GM04503 (cell line): ENCODE measurements around the gene GRPR.
A peak's percentile ranks its signal among the peaks of the same experiment; 100 is the strongest.
"Not testable (repeated sequence)": the region's sequence is repeated elsewhere in the genome, so short reads cannot be mapped to it uniquely, and the experiment has no call there.

Source experiments
- DNase-seq: peaks from one replicate; pipeline ENCODE4 v3.0.0-alpha.2; 2012; ENCODE audit warnings: low read depth

Gene GRPR

DNA sequence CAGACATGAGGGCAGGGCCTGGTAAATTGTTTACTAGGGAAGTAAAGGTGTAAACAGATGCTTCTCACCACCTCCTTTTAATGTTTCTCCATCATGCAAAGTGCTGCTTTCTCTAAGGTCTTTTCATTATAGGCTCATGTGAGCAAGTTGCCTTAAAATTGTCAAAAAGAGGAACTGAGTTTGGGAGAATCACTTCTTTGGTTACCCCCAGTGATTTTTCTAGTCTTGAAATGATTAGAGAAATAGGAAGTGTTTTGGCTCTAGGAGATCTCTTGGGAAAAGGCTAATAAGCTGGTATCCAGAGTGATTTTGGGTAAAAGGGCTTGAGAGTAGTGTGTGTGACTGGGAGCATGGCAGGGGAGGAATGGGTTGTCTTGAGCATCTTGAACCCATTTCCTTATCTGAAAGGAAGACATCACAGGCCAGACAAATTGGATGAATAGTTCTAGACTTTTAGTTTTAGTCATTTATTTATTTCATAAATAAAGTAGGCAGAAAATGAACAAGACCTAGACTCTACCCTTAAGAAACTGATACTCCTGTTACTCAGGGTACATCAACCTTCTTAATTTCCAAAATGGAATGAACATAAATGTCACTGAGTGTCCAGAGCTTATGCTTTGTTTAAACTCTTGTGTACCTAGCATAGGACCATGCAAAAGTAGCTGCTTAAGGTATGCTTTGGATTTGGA lies 14.2 kb downstream of the GRPR start:
- no peak for DNase-seq

DNA sequence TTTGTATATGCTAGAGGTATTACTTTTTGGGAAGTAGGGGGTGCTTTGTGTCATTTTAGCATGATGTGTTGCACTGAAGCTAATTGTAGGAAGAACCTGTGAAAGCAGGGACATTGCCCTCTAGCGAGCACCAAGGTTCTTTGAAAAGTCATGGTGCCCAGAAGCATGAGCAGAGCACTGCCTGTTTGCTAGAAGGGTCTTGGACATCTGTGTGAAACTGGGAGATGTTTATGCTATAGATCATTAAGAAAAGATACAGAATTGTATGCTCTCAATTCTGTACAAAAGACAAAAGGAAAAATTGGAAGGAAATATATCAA lies 14.7 kb downstream of the GRPR start:
- no peak for DNase-seq

DNA sequence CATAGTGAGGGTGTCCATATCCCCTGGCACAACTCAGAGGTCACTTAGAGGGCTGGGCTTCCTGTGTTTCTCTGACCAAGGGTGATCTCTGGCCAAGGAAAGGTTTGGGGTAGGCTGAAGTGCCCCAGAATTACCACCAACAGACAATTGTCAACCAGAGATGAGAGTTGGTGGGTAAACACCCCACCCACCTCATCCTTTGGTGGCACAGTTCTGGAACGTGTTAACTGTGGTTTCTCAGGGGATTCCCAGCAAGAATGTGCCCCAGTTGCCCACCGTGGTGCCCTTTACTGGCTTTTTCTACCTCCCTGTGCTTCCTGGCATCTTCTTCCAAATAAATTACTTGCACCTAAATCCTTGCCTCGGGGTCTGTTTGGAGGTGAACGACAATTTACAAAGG lies 17.1 kb downstream of the GRPR start:
- no peak for DNase-seq

DNA sequence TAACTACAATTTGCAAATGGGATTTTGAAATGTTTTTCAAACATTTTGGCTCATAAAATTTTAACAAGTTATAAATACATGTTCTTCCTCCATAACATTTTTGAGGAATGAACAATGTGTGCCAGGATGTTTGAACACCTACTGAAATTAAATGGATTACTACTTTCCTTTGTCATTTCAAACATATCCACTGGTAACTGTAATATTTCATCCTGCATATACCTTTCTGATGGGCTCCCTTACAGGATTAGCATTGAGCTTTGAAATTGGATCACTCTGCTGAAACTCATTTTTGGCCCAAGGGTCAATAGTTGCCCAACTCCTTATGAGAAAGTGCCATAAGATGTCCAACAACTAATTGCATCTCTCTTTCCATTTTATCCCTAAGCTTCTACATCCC lies 17.6 kb downstream of the GRPR start:
- no peak for DNase-seq

DNA sequence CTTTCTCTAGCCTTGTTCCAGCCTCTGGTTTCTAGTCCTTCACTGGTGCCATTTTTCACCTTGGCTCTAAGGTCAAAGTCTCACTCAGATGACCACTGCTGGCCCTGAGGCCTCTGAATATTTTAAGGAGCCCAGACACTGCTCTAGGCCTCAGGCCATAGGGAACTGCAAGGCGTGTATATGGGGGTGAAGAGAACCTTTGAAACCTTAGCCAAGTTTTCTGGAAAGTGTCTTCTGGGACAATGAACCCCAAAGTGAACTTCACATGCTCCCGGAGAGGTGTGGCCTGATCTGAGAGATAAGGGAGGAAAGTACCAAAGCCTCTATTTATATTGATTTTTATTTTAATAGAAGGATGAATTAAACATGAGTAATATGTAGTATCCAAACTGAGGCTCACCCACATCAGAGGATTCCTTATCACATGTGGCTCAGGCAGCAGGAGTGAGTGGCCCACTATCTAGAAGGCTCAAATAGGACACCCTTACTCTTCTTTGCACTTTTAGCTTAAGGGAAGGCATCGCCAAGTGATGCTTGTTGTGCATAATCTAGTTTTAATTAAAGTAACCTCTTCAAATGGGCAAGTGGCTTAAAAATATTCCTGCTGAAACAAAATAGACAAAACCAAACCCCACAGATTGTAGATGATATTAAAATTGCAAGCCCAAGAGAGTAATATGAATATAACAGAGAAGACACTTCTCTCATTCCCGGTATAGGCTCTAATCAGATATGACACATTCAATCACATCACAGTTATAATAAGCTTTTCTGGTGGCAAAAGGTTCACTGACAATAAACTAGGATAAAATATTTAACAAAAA lies 18.3 kb downstream of the GRPR start:
- DNase-seq: no peak

DNA sequence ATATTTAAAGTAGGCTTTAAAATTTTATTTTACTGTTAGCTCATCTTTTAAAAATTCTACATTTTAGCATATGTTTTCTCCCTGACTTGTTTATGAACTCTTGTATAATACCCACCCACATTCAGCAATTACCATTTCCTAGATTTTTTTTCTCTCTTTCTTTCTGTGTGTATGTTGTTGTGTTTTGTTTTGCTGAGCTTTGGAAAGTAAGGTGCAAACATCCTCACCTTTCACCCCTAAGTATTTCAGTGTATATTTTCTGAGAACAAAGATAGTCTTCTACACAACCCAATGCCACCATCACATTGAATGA lies 18.8 kb downstream of the GRPR start:
- no peak for DNase-seq

DNA sequence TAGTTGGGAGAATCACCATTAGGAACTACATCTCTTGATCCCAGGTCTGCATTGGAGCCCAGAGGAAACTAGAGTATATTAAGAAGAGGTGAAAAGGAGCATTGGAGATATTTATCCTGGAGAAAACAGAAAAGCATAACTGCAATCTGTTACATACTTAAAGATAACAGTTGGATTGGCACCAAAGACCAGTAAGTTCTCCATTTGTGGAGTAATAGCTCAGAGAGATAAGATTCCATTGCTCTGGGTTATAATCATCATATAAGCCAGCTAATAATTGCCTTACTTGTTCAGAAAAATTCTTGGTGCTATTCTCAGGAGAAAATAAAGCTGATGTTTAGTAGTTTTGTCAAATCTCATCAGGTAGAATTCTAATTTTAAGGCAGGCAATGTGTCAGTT lies 20.6 kb downstream of the GRPR start:
- DNase-seq: no peak

DNA sequence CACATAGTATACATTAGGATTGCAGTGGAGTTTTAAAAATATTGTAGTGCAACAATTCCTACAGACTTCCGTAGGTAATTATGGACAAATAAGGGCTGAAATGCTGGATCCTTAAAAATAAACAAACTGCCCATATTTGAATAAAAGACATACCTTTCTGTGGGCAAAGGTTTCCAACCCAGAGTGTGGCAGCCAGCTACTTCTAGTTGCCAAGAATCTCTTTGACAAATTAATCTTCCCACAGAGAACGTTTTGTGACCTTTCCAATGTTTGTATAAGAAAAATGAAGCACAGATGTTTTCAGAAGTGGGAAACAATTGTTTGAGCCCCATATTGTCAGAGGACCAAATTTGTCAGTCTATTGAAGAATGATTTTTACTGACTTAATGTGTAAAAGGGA lies 21.1 kb downstream of the GRPR start:
- DNase-seq: no peak

DNA sequence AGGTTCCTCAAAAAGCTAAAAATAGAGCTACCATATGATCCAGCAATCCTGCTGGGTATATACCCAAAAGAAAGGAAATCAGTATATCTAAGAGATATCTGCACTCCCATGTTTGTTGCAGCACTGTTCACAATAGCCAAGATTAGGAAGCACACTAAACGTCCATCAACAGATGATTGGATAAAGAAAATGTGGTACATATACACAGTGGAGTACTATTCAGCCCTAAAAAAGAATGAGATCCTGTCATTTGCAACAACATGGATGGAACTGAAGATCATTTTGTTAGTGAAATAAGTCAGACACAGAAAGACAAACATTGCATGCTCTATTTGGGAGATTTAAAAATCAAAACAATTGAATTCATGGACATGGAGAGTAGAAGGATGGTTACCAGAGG lies 21.7 kb downstream of the GRPR start:
- not testable (repeated sequence) for DNase-seq

DNA sequence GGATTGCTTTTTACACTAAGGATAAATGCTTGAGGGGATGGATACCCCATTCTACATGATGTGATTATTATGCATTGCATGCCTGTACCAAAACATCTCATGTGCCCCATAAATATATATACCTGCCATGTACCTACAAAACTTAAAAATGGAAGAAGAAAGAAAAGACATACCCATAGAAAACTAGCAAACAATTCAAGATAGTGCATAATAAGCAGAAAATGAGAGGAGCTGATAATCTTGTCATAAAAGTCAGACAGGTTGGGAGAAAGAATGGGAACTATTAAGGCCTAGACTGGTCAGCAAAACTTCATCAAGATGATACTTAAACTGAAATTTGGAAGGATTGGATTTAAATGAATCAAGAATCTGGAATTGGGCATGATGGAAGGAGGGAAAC lies 22.3 kb downstream of the GRPR start:
- DNase-seq: no peak

DNA sequence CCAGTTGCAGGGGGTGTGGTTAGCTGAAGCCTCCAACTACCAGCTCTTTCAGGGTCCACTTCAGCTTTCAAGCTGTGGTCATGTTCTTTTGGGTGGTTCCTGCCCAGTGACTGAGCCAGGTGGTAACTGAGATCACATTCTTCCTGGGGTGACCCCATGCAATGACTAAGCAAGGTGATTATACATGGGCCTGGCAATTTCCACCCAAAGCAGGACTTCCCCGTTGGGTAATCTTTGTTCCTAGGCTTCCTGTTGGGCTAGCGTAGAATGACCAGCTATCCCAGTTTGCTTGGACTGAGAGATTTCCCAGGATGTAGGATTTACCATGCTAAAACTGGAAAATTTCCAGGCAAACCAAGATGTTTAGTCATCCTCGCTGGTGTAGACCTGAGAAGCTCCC lies 25.5 kb downstream of the GRPR start:
- no peak for DNase-seq

DNA sequence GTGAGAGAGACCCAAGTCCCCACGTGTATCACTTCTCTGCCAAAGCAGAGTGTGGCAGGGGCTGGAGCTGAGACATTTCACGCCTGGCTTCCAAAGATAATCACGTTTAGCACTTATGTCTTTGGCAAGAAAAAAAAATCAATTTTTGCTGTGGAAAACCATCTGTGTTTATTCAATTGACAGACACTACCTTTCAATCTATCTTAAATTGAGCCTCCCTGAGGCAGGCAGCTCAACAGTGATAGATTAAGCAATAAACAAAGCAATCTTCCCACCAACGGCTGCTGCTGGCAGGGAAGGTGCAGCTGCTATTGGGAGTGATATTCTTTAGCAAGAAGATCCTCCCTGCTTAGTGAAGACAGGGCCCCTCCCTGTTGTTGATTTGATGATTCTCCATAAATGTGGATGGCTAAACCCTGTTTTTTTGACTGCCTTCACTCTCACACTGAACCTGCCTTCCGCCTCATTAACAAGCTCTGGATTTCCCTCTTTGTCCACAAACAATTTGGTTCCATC lies 32.3 kb downstream of the GRPR start:
- no peak for DNase-seq

DNA sequence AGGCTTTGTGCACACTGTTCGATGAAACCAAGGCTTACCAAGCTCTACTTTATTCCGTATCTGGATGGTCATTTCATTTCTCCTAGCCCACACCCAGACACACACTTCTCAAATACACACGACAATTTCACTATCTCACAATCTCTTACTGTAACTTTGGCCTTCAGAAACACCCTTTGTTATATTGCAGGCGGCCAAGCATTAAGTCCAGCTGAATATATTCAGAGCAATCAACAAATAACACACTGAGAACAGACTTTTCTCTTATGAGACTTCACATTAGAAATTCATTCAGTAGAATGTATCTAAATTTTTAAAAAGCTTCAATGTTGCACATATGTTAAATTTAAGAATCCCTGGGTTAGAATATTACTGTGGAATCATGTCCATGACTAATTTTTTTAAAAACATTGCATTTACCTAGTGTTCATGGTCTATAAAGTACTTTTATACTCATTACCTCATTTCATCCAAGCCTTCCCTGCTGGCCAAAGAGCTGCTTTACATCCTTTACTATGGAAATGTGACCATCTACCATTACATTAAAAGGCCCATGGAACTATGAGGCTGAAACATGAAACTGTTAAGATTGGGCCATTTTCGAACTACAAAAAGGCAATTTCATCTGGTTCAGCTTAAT lies 33.4 kb downstream of the GRPR start:
- DNase-seq: no peak

DNA sequence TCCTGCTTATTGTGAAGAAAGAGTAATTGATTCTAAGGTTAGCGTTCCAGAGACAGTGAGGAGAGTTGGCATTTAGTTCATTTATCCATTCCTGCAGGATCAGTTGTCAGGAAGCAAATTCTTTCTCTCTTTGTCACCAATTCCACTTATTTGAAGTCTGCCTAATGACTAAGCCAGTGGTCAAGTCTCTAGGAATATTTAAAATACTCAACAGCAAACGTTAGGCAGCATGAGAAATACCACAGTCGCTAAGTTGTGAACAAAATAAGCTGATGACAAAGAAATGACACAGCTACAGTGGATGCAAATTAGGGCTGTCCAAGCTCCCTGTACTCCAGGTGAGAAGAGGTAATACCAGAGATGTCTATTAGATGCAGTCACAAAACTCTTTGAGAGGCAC lies 37.4 kb downstream of the GRPR start:
- peak; percentile 80 for DNase-seq

DNA sequence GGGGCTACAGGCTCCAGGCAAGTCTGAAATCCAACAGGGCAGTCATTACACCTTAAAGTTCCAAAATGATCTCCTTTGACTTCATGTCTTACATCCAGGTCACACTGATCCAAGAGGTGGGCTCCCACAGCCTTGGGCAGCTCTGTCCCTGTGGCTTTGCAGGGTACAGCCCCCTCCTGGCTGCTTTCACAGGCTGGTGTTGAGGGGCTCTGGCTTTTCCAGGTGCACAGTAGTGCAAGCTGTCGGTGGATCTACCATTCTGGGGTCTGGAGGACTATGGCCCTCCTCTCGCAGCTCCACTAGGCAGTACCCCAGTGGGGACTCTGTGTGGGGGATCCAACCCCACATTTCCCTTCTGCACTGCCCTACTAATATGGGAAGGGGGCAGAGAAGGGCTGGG lies 37.8 kb downstream of the GRPR start:
- not testable (repeated sequence) for DNase-seq

DNA sequence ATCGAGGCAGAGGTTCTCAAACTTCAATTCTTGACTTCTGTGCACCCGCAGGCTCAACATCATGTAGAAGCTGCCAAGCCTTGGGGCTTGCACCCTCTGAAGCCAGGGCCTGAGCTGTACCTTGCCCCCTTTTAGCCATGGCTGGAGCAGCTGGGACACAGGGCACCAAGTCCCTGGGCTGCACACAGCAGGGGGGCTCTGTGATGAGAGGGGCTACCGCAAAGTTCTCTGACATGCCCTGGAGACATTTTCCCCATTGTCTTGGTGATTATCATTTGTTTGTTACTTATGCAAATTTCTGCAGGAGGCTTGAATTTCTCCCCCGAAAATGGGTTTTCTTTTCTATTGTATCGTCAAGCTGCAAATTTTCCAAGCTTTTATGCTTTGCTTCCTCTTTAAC lies 39.0 kb downstream of the GRPR start:
- no peak for DNase-seq

DNA sequence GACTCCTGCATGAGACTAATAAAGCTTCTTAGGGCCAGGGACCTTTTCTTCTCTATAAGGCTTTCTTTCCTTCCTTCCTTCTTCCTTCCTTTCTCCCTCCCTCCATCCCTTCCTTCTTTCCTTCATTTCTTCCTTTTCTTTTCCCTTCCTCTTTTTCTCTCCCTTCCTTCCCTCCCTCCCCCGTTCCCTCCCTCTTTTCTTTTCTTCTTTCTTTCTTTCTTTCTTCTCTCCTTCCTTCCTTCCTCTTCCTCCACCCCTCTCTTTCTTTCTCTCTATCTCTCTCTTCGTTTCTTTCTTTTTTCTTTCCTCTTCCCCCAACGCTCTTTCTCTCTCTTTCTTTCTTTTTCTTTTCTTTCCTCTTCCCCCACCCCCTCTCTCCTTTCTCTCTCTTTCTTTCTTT lies 41.4 kb downstream of the GRPR start:
- no peak for DNase-seq

DNA sequence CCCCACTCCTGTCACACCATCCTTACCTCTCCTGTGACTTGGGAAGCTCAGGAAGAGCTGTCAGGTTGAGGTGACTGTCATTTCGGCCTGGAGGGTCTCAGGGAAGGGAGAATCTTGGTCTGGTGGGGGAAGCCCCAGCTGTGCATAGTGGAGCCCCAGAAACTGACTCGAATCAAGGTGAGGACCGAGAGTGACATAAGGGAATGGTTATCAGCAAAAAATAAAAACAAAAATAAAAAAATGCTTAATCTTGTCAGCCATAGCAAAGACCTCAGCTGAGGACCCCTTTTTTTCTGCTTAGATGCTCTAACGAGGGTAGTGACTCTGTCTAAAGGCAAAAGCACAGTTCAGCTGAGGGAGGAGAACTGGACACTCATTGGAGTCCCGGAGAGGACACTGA lies 43.8 kb downstream of the GRPR start, which contains the start of gene MAGEB17:
Gene MAGEB17, plus strand, starts transcription at position 301 of the 400 bp plus-strand sequence. CDS start 2,902 bp downstream, outside the sequence.
- no peak for DNase-seq

DNA sequence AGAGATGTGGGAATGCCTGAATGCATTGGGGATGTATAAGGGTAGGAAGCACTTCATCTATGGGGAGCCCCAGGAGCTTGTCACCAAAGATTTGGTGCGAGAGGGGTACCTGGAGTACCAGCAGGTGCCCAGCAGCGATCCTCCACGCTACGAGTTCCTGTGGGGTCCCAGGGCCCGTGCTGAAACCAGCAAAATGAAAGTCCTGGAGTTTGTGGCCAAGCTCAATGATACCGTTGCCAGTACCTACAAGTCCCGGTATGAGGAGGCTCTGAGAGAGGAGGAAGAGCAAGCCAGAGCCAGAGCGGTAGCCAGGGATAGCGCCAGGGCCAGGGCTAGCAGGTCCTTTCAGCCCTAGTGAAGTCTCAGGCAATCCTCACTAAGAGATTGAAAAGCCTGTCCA lies 47.7 kb downstream of the GRPR start:
- no peak for DNase-seq

DNA sequence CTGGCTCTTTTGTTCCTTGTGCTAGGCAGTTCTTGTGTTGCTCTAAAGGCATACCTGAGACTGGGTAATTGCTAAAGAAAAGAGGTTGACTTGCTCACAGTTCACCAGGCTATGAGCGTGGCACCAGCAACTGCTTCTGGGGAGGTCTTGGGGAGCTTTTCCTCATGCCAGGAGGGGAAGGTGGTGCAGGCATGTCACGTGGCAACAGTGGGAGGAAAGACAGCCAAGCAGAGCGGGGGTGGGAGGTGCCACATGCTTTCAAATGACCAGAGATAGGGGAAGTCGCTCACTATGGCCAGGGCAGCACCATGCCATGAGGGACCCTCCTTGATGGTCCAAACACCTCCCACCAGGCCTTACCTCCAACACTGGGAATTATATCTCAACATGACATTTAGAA lies 48.6 kb downstream of the GRPR start:
- DNase-seq: no peak

DNA sequence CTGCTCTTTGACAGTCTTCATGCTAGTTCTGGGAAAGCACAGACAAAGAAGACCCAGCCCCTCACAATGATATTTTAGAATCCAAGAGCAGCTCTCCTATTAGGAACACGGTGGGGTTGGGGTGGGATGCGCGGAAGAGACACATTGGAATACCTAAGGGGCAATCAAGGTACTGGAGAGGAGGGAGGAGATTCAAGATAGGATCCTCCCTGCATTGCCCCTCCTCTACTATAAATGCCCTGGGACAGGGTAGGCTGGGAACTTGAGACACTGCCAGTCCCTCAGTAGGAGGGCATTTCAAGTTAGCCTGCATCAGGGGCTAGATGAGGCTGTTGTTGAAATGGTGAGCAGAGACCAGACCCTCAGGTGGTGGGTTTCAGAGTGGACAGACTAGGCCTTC lies 49.0 kb downstream of the GRPR start:
- DNase-seq: no peak

DNA sequence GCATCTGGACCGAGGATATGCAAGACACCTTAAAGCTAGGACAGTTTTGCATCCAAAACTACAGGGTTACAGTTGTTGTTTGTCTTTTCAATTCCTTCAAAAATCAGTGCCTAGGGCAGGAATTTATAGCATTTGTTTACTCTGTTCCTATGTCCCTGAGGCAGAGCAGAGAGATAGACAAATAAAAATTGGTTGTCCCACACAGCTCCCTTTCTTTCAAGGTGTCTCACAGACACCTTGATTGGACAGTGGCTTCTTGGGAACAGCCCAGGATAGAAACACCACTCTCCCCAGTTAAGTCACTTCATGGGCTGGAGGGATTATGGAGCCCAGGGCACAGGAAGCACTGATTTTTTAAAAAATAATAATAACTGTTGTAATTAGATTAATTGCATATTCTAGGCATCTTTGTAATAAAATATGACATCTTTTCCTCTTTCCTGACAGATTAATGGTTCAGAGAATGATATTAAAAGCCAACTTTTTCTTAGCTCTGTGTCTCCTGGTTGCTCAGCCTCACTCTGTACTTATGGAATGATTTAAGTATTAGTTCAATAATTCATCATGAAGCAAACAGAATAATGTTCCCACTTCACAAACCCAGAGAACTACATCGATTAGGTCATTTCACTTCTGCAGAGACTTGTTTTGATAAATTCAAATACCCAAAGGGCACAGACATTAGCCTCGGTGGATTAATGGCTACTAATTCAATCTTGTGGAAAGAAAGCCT lies 52.1 kb downstream of the GRPR start:
- DNase-seq: no peak

DNA sequence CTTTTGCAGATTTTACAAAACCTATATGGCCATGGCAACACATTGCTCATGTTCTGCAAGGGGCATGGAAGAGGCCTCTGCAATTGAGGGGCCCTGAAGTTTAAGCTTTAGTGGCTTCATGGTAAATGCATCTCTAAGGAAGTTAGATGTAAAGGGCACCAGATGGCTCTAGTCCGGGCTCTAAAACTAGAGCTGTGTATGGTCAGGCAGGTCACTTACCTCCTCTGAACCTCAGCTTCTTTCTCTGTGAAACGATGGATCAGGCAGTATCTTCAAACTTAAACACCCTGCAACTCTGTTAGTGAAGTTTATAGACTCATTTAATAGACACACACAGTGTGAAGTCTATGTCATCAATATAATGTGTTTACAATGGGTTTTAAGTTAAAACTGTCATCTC lies 53.9 kb downstream of the GRPR start:
- DNase-seq: no peak
